Mucosa of stomach (tissue), 1 donor: ENCODE measurements around the gene AAK1.

Source experiments
- H3K27me3 ChIP-seq: one replicate; pipeline ENCODE4 v1.7.0; 2013; ENCODE audit warnings: mild to moderate bottlenecking, low read length; ENCODE audit not compliant: control insufficient read depth, insufficient read depth
- H3K36me3 ChIP-seq: one replicate; pipeline ENCODE4 v1.7.0; 2013; ENCODE audit warnings: low read length; ENCODE audit not compliant: control insufficient read depth, insufficient read depth
- H3K4me1 ChIP-seq: one replicate; pipeline ENCODE4 v1.7.0; 2013; ENCODE audit warnings: mild to moderate bottlenecking, low read length; ENCODE audit not compliant: control insufficient read depth, insufficient read depth
- H3K4me3 ChIP-seq: one replicate; pipeline ENCODE4 v1.7.0; 2013; ENCODE audit warnings: low read length
- H3K9ac ChIP-seq: one replicate; pipeline ENCODE4 v1.7.0; 2013; ENCODE audit warnings: mild to moderate bottlenecking, low read length, moderate library complexity
- H3K9me3 ChIP-seq: one replicate; pipeline ENCODE4 v1.7.0; 2013; ENCODE audit warnings: mild to moderate bottlenecking, low read length, moderate library complexity; ENCODE audit not compliant: control insufficient read depth
- donor health status: Pancreatic carcinoma.

Gene AAK1

GRCh38 chr2:69465513-69466456 lies 177.8 kb downstream of the AAK1 start:
- Histone ChIP-seq H3K4me3 (no peak overlapping the region), H3K9ac (no peak overlapping the region), H3K4me1 (no peaks in the 10 kb centered on the region), H3K27me3 (no peaks in the 10 kb centered on the region), H3K36me3 (no peaks in the 10 kb centered on the region), H3K9me3 (no peaks in the 10 kb centered on the region)

- Histone ChIP-seq H3K9ac (no peak overlapping the region), H3K36me3 (no peaks in the 10 kb centered on the region), H3K9me3 (no peaks in the 10 kb centered on the region), H3K4me1 (no peaks in the 10 kb centered on the region), H3K27me3 (no peaks in the 10 kb centered on the region), H3K4me3 (no peak overlapping the region)
These were observed 179.0 kb downstream of the AAK1 start for GRCh38 chr2:69464575-69464974.

- no peaks in the 10 kb centered on the region for H3K36me3 ChIP-seq
- no peaks in the 10 kb centered on the region for H3K9me3 ChIP-seq
- H3K27me3 ChIP-seq = no peaks in the 10 kb centered on the region
- H3K9ac ChIP-seq = no peak overlapping the region
- no peaks in the 10 kb centered on the region for H3K4me1 ChIP-seq
- no peak overlapping the region for H3K4me3 ChIP-seq
These were observed 180.8 kb downstream of the AAK1 start for GRCh38 chr2:69462780-69463179.

GRCh38 chr2:69461404-69461803 lies 182.1 kb downstream of the AAK1 start:
- Histone ChIP-seq H3K9me3 (no peaks in the 10 kb centered on the region), H3K4me1 (no peaks in the 10 kb centered on the region), H3K9ac (no peak overlapping the region), H3K4me3 (no peak overlapping the region), H3K36me3 (no peaks in the 10 kb centered on the region), H3K27me3 (no peaks in the 10 kb centered on the region)

DNA sequence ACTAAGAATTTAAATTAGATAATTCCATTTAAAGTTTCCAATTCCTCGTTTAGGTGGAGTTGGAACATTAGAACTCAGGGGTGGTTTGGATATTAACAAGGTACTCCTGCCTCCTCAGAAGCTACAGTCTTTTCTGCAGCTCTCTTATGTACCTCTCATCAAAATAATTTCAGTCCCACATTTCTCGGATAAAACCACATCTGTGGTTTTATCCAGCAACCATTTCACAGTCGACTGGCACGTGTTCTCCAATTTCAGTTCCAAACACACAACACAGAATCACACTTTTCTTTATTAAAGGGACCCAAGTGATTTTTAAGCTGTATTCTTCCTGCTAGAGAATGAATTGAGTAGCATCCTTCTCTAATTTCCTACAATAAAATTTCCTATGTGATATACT lies 183.6 kb downstream of the AAK1 start:
- Histone ChIP-seq H3K36me3 (no peaks in the 10 kb centered on the region), H3K4me3 (no peak overlapping the region), H3K9ac (no peak overlapping the region), H3K4me1 (peaks cover 12% of the 10 kb centered on the region), H3K27me3 (no peaks in the 10 kb centered on the region), H3K9me3 (no peaks in the 10 kb centered on the region)

DNA sequence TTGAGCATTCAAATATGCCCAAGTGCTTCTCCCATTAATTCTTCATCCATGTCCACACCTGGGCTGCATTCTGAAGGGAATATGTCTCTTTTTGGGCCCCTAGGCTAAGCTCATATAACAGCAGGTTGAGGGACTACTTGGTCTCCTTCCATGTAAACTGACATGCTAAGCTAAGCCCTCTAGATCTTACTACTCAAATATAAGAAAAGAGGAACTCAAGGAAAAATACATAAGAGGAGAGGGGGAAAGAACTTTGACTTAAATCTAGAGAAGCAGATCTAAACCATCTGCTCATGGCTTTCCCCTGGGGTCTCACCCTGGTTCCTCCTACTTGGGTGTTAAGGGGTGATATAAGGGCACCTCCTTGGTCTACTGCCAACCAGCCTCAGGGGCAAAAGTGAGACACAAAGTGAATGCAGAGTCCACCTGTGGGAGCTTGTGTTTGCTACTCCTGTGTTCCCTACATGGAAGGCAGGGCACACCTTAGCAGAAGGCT lies 186.5 kb downstream of the AAK1 start:
- H3K27me3 ChIP-seq = no peaks in the 10 kb centered on the region
- H3K36me3 ChIP-seq = no peaks in the 10 kb centered on the region
- H3K9ac ChIP-seq = no peak overlapping the region
- peaks cover 12% of the 10 kb centered on the region for H3K4me1 ChIP-seq
- no peak overlapping the region for H3K4me3 ChIP-seq
- H3K9me3 ChIP-seq = no peaks in the 10 kb centered on the region

DNA sequence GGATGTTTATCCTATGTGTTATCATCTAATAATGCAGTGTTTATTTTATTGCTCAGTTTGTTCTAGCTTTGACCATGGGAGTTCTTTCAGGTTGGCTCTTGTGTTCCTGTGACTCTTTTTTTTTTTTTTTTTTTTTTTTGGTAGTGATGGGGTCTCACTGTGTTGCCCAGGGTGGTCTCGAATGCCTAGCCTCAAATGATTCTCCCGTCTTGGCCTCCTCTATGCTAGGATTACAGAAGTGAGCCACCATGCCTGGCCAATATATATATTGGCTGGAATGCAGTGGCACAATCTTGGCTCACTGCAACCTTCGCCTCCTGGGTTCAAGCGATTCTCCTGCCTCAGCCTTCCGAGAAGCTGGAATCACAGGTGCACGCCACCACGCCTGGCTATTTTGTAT lies 187.4 kb downstream of the AAK1 start:
- no peak overlapping the region for H3K9ac ChIP-seq
- H3K9me3 ChIP-seq = no peaks in the 10 kb centered on the region
- no peaks in the 10 kb centered on the region for H3K27me3 ChIP-seq
- H3K4me3 ChIP-seq = no peak overlapping the region
- no peaks in the 10 kb centered on the region for H3K36me3 ChIP-seq
- H3K4me1 ChIP-seq = peaks cover 12% of the 10 kb centered on the region

GRCh38 chr2:69454976-69455375 lies 188.6 kb downstream of the AAK1 start:
- Histone ChIP-seq H3K4me3 (no peak overlapping the region), H3K36me3 (no peaks in the 10 kb centered on the region), H3K27me3 (no peaks in the 10 kb centered on the region), H3K4me1 (peaks cover 12% of the 10 kb centered on the region), H3K9me3 (no peaks in the 10 kb centered on the region), H3K9ac (no peak overlapping the region)

DNA sequence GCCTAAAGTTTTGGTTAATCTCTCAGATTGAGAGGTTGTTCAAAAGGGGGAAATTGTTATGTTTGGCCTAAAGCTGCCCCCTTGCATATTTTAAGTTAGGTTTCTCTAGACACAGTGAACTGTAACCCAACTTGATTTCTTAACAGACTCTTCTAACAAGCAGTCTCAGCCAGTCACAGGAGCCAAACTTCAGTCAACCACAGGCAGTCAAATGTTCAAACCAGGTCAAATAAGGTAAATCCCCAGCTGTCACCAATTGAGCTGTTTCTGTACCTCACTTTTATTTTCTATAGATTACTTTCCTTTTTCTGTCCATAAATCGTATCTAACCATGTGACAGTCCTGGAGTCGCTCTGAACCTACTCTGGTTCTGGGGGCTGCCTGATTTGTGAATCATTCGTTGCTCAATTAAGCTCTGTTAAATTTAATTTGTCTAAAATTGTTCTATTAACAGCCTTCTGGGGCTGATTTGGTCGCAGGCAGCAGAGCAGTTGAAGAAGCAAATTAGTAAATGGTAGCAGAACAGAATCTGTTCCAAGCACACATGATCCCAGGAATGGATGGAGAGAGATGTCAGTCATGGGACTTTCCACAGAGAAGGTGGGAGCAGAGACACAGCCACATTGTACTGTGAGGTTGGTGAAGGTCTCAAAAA lies 189.9 kb downstream of the AAK1 start:
- Histone ChIP-seq H3K4me3 (no peak overlapping the region), H3K36me3 (no peaks in the 10 kb centered on the region), H3K4me1 (peaks cover 12% of the 10 kb centered on the region), H3K27me3 (no peaks in the 10 kb centered on the region), H3K9me3 (no peaks in the 10 kb centered on the region), H3K9ac (no peak overlapping the region)

DNA sequence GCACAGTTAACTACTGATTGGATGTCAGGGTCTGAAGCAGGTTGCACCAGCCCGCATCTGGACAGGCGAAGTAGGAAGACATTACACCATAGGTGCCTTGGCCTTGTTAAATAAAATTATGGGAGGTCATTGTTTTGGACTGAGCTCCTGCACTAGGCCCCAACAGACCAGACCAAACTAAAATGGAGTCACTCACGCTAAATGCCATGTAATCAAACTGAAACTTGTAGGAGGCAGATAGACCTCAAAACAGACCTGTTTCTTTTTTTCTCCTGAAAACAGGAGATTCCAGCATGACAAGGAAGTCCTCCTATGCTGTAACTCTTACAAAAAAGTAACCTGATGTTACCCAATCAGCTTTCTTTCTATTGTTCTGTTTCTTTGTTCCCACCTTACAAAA lies 190.9 kb downstream of the AAK1 start:
- H3K9ac ChIP-seq = no peak overlapping the region
- no peak overlapping the region for H3K4me3 ChIP-seq

DNA sequence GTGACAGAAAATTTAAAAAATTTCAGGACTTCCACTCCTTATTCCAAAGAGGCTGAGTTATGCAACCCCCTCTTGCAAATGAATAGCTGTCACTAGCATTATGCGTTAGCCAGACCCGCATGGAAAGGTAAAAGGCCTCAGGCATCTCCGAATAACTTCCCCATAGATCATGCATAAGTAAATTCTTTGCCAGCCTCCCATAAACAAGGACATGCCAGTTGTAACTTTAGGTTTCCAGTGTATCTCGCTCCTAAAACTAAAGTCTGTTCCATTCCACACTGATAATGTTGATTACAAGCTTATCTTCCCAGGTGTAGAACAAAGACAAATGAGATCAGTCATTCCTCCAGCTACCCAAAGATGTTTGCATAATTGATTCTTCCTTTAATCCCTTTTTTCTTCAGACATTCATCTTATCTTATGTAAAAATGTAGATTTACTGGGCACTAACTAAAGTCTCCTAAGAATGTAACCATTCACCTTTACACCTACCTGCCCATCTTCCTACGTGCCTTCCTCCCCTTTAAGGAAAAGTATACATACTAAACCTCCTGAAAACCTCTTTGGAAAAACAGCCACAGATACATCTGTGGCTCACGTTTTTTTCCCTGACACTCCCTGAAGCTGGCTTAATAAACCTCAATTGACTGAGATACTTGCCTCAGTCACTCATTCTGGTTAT lies 192.7 kb downstream of the AAK1 start:
- Histone ChIP-seq H3K27me3 (no peaks in the 10 kb centered on the region), H3K4me1 (peaks cover 8% of the 10 kb centered on the region), H3K9ac (no peak overlapping the region), H3K36me3 (no peaks in the 10 kb centered on the region), H3K4me3 (no peak overlapping the region), H3K9me3 (no peaks in the 10 kb centered on the region)

More for the DNA sequence above, 190.9 kb downstream of the AAK1 start:
- Histone ChIP-seq H3K4me1 (peaks cover 12% of the 10 kb centered on the region), H3K27me3 (no peaks in the 10 kb centered on the region), H3K9me3 (no peaks in the 10 kb centered on the region), H3K36me3 (no peaks in the 10 kb centered on the region)

- no peak overlapping the region for H3K9ac ChIP-seq
- H3K4me3 ChIP-seq = no peak overlapping the region
- H3K9me3 ChIP-seq = no peaks in the 10 kb centered on the region
- no peaks in the 10 kb centered on the region for H3K4me1 ChIP-seq
- H3K27me3 ChIP-seq = no peaks in the 10 kb centered on the region
- no peaks in the 10 kb centered on the region for H3K36me3 ChIP-seq
These were observed 193.6 kb downstream of the AAK1 start for GRCh38 chr2:69449906-69450305.
